Liver (tissue), 3 donors: ENCODE data around the gene APBA2.

Source experiments
- EGR1 ChIP-seq, 2 donors: IDR thresholded peaks; 2 replicates each; pipeline ENCODE4 v1.6.1; 2016 to 2018; ENCODE audit warnings: antibody characterized with exemption in 2 of 2, low read depth in 2 of 2
- FOXA1 ChIP-seq: IDR thresholded peaks from 2 replicates; pipeline ENCODE4 v1.6.1; 2016; ENCODE audit warnings: antibody characterized with exemption
- GABPA ChIP-seq, 2 donors: IDR thresholded peaks in 1 of 2; conservative IDR thresholded peaks in 1 of 2; 2 replicates each; pipeline ENCODE4 v1.6.1; 2016; ENCODE audit warnings: antibody characterized with exemption in 2 of 2, mild to moderate bottlenecking in 1 of 2, moderate library complexity in 1 of 2
- JUND ChIP-seq, 2 donors: IDR thresholded peaks; 2 replicates each; pipeline ENCODE4 v1.6.1; 2016; ENCODE audit warnings: antibody characterized with exemption in 2 of 2
- RXRA ChIP-seq, 2 donors: IDR thresholded peaks; 2 replicates each; pipeline ENCODE4 v1.6.1; 2017 to 2018; ENCODE audit warnings: antibody characterized with exemption in 2 of 2, mild to moderate bottlenecking in 1 of 2
- YY1 ChIP-seq: IDR thresholded peaks from 2 replicates; pipeline ENCODE4 v1.6.1; 2016; ENCODE audit warnings: antibody characterized with exemption, mild to moderate bottlenecking
- TF ChIP-seq, protein P1 (sequence below): fragments of 150-350 bp; IDR thresholded peaks from 2 replicates; pipeline ENCODE4 v1.5.1; 2017; ENCODE audit warnings: improper control_type of control experiment, low read depth, low read length; ENCODE audit not compliant: missing input control
- TF ChIP-seq, protein P2 (sequence below): IDR thresholded peaks from 2 replicates; pipeline ENCODE4 v1.6.1; 2016; ENCODE audit warnings: antibody characterized with exemption
- donor health status: healthy.
- donor health status: healthy.

- no peak for TF ChIP-seq GABPA (IDR thresholded peaks at IDR 0.05 in 1 of 2, conservative IDR thresholded peaks at IDR 0.05 in 1 of 2)
- TF ChIP-seq, protein P1, sequence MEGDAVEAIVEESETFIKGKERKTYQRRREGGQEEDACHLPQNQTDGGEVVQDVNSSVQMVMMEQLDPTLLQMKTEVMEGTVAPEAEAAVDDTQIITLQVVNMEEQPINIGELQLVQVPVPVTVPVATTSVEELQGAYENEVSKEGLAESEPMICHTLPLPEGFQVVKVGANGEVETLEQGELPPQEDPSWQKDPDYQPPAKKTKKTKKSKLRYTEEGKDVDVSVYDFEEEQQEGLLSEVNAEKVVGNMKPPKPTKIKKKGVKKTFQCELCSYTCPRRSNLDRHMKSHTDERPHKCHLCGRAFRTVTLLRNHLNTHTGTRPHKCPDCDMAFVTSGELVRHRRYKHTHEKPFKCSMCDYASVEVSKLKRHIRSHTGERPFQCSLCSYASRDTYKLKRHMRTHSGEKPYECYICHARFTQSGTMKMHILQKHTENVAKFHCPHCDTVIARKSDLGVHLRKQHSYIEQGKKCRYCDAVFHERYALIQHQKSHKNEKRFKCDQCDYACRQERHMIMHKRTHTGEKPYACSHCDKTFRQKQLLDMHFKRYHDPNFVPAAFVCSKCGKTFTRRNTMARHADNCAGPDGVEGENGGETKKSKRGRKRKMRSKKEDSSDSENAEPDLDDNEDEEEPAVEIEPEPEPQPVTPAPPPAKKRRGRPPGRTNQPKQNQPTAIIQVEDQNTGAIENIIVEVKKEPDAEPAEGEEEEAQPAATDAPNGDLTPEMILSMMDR, result no peak
- no peak for TF ChIP-seq RXRA (IDR thresholded peaks at IDR 0.05)
- TF ChIP-seq, protein P2, sequence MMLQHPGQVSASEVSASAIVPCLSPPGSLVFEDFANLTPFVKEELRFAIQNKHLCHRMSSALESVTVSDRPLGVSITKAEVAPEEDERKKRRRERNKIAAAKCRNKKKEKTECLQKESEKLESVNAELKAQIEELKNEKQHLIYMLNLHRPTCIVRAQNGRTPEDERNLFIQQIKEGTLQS, result no peak
- TF ChIP-seq JUND (IDR thresholded peaks at IDR 0.05), result no peak
- TF ChIP-seq EGR1 (IDR thresholded peaks at IDR 0.05; ENCODE audit: low read depth in 2 of 2), result no peak
- TF ChIP-seq FOXA1, result no peak
- no peak for TF ChIP-seq YY1
Measured at GRCh38 chr15:28914483-28915023, 28.8 kb downstream of the APBA2 start.
